Left cardiac atrium (tissue), 4 donors: Measurements from ENCODE around the gene NEDD4L. TPM values are rescaled to one million over a fixed set of nuclear protein-coding genes. Genes with fewer than 3 reads are reported as not detected.
"Not testable (repeated sequence)": the region's sequence is repeated elsewhere in the genome, so short reads cannot be mapped to it uniquely, and the experiment has no call there.

Source experiments
- ATAC-seq, 2 donors: fragments of 200-7000 bp; cut with Tn5 transposase; one replicate each; pipeline ENCODE4 v1.9.1; 2020; ENCODE audit warnings: mild to moderate bottlenecking in 2 of 2, moderate library complexity in 2 of 2
- DNase-seq: peaks from one replicate; pipeline ENCODE4 v3.0.0-alpha.2; 2020
- intact Hi-C, 2 donors: fragments of 100-400 bp; cut with DNase I; formaldehyde crosslinking; loops; one replicate each; pipeline versions ENCODE4 v1.14.1 to v1.15.1; 2022 to 2023
- total RNA-seq, 2 donors: library from RNA; stranded (reverse); fragmentation: NEBNext Ultra II Directional; extraction: Animal tissue kit (Norgen Biotek cat#: 25700); gene quantifications; one replicate each; pipeline ENCODE4 v1.2.1, GENCODE V29; 2021
- donor health status: DM: no; HTN: yes; CAD: no.
- donor health status: DM: no; HTN: yes; CAD: no; lungs with severe emphysema.
- donor health status: DM: yes; HTN: yes; CAD: no.
- donor health status: Dilated cardiomyopathy.

NEDD4L gene
- total RNA-seq, 2 donors from 2014 or later = 64.9 to 98.2 TPM

- no peak for DNase-seq
- intact Hi-C loops = loop anchor here in 1 of 2 donors (10.0 kb wide), 1 partner anchor 58 kb away; no protein-coding TSS in a partner anchor
- ATAC-seq = peak in 1 of 2 donors; percentile 10
Measured at GRCh38 chr18:58256316-58257080, 212.5 kb downstream of the NEDD4L start.

DNA sequence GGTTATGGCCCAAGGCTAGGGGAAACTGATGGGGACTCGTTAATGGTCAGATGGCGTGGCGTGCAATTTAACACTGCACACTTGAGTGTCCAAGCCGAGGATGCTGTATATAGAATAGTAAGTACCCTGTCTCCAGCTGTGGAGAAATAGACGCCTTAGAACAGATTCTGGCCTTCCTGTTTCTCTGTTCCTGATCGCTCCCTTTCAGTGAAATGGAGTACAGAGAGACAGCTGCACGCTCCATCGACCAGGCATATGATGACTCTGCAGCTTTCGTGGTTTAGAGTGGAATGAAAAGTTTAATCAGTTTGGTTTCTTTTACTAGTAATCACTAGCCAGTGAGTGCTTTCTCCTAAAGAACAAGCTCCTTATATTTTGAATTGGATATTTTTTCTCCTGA, 213.4 kb downstream of the NEDD4L start:
- no peak for DNase-seq
- no peak for ATAC-seq
- intact Hi-C loops = loop anchor here in 1 of 2 donors (10.0 kb wide), 1 partner anchor 57 kb away; no protein-coding TSS in a partner anchor

DNA sequence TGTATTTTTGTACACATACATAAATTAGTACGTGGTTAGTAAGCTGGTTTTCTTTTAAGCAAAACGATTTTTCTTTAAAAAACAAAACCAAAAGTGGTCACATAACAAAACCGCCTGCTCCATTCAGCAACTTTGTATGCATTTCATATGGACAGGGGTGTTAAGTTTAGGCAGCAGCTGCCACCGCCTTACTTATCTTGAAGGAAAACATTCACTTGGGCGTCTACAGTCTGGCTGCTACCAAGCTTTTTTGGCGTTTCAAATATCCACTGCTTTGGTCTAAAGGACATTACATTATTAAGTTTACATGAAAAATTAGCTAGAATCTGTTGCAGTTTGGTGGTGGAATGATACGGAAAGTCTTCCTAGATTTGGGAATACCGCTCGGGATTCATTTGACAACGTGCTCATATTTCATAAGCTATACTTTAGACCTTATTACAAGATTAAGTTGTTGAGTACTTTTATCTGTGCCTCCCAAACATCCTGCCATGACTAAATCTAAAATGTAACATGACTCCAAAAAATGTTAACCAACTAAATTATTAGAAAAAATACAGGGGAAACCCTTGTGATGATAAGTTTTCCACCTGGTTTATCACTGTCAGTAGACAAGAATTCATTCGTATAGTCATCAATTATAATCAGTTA, 214.8 kb downstream of the NEDD4L start:
- DNase-seq = no peak
- intact Hi-C loops = loop anchor here in 1 of 2 donors (10.0 kb wide), 1 partner anchor 56 kb away; no protein-coding TSS in a partner anchor
- ATAC-seq = no peak

GRCh38 chr18:58263055-58263957, 219.3 kb downstream of the NEDD4L start:
- DNase-seq = no peak
- intact Hi-C loops = loop anchor here in 1 of 2 donors (5.0 kb wide), 1 partner anchor 54 kb away; no protein-coding TSS in a partner anchor
- ATAC-seq = peak; percentile 34 to 46

DNA sequence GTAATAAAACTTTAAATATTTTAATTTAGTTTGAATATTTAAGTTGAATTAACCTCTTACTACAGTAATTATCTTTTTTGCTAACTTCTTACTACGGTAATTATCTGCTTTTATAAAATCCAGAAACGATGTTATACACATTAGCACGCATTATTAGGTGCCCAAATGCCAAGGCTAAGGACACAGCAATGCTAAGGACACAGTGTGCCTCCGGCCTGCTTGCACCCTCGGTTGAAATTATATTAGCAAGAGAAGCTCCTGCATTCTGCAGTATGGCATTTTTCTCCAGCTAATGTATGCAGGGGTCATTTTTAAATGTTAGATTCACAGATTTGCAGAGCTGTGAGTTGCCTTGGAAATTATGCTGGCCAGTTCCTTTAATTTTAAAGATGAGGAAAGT, 220.0 kb downstream of the NEDD4L start:
- intact Hi-C loops = loop anchor here in 1 of 2 donors (5.0 kb wide), 1 partner anchor 53 kb away; no protein-coding TSS in a partner anchor
- peak in 1 of 2 donors; percentile 23 for ATAC-seq
- no peak for DNase-seq

GRCh38 chr18:58264840-58265239, 220.8 kb downstream of the NEDD4L start:
- no peak for ATAC-seq
- DNase-seq = no peak
- intact Hi-C loops = loop anchor here in 1 of 2 donors (5.0 kb wide), 1 partner anchor 52 kb away; no protein-coding TSS in a partner anchor

DNA sequence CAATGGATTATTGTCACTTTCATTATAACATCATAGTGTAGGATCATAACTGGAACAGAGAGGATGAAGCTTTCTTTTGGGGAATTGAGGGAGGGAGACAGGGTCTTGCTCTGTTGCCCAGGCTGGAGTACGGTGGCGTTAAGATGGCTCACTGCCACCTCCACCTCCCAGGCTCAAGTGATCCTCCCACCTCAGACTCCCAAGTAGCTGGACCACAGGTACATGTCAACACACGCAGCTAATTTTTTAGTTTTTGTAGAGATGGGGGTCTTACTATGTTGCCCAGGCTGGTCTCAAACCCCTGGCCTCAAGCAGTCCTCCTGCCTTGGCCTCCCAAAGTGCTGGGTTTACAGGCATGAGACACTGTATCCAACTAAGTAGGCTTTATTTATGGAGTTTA, 221.5 kb downstream of the NEDD4L start:
- intact Hi-C loops, DNase-seq, ATAC-seq: not testable (repeated sequence)

DNA sequence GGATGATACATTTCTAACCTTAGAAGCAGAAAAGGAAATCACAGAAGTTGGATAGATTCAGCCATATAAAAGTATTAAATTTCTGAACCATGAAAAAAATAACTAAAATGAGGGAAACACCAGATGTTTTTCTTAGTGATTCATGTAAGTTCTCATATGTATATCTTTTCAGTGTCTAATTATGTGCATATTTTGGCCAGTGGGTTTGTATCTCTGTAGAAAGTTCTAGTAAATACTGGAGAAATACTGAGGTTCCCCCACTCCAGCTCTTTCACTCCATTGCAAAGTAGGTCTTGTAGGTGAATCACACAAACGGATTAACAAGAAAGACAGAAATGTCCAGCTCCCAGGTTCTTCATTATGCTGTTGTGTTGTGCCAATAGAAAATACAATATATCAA, 222.3 kb downstream of the NEDD4L start:
- ATAC-seq = no peak

DNA sequence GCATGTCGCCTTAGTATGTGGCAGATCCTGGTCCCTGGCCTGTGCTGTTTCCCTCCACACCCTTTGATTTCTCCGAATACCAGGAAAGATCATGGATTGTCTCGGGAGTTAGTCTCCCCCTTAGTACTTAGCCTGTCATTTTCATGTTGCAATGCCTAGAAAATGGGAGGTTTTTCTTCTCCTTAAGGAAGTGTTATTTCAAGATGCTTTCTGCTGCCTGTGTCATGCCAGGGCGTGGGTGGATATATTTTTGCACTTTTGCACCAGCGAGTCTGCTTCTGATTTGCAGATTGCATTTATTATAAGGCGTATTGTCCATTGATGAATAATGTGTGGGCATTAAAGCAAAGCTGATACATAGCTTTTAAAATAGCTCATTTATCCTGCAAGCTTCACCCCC, 223.5 kb downstream of the NEDD4L start:
- intact Hi-C loops = no loop called here
- no peak for DNase-seq
- no peak for ATAC-seq

More for the DNA sequence above, 222.3 kb downstream of the NEDD4L start:
- intact Hi-C loops = no loop called here
- no peak for DNase-seq

GRCh38 chr18:58268849-58269248, 224.8 kb downstream of the NEDD4L start:
- DNase-seq (no peak), ATAC-seq (peak in 1 of 2 donors; percentile 77)
- intact Hi-C loops = no loop called here

DNA sequence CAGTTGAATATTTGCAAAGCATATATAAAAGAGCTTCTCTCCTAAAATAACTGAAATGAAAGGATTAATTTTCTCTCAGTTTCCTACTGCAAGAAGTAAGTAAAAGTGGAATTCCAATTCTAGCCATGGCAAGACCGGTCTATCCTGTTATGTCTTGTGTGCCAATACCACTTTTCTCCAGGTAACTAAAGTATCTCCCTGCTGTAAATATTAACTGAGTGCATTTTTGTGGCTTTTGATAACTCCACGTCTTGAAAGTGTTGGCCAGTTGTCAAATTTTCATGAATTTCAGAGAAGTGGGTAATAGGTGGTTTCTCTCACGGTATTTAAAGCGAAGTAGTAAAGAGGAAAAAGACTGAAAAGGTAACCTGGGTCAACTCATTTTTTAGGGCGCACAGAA, 225.9 kb downstream of the NEDD4L start:
- intact Hi-C loops = no loop called here
- DNase-seq = no peak
- ATAC-seq = no peak

DNA sequence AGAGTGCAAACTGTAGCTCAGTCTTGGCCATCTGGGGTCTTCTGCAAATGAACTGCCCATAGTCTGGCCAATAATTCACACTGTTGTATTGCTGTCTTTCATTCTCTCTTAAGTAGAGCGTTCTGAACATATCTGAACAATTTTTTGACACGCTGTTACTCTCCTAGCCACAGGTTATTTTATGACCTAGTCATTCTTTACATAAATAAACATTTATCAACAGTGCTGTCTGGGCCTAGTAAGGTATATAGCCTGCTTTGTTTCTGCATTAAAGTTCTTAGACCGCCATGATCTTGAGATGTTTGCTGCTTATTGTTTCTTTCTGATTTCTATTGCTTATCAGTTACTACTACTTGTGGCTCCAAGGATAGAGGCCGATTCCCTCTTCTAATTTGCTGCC, 226.4 kb downstream of the NEDD4L start:
- DNase-seq = no peak
- intact Hi-C loops = no loop called here
- ATAC-seq = no peak

DNA sequence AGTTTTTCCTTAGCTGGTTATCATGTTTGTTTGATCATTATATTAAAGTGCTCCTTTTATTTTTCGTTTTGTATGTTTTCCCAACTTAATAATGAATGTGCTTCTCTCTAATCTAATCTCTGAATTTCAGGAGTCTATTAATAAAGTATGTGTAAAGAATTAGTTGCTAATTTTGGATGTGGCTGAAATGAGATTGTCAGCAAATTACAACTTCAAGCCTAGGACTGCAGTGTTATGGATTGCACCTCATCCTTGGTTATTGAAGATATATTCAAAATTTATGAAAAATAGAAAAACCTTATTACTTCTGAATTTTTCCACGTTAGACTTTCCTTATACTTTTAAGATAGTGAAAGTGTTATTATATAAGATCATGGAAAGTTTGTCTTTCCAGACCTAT, 227.7 kb downstream of the NEDD4L start:
- no peak for ATAC-seq
- intact Hi-C loops = no loop called here

DNA sequence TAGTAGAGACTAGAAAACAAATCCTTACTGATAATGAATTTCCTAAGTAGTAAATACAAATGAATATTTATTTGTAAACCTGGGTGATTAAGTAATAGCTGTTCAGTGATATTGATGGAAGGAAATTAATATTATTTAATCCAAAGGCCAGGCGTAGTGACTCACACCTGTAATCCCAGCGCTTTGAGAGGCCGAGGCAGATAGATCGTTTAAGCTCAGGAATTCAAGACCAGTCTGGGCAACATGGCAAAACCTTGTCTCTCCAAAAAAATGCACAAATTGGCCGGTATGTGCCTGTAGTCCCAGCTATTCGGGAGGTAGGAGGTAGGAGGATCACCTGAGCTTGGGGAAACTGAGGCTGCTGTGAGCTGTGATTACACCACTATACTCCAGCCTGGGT, 228.2 kb downstream of the NEDD4L start:
- ATAC-seq (no peak), DNase-seq (no peak)

More for the DNA sequence above, 227.7 kb downstream of the NEDD4L start:
- no peak for DNase-seq

GRCh38 chr18:58272779-58273435, 228.9 kb downstream of the NEDD4L start:
- intact Hi-C loops = no loop called here
- no peak for DNase-seq
- peak in 1 of 2 donors; percentile 40 for ATAC-seq

More for the DNA sequence above, 228.2 kb downstream of the NEDD4L start:
- intact Hi-C loops = no loop called here

- ATAC-seq (no peak), DNase-seq (no peak)
- intact Hi-C loops = no loop called here
Measured at GRCh38 chr18:58275176-58275575, 231.2 kb downstream of the NEDD4L start.

DNA sequence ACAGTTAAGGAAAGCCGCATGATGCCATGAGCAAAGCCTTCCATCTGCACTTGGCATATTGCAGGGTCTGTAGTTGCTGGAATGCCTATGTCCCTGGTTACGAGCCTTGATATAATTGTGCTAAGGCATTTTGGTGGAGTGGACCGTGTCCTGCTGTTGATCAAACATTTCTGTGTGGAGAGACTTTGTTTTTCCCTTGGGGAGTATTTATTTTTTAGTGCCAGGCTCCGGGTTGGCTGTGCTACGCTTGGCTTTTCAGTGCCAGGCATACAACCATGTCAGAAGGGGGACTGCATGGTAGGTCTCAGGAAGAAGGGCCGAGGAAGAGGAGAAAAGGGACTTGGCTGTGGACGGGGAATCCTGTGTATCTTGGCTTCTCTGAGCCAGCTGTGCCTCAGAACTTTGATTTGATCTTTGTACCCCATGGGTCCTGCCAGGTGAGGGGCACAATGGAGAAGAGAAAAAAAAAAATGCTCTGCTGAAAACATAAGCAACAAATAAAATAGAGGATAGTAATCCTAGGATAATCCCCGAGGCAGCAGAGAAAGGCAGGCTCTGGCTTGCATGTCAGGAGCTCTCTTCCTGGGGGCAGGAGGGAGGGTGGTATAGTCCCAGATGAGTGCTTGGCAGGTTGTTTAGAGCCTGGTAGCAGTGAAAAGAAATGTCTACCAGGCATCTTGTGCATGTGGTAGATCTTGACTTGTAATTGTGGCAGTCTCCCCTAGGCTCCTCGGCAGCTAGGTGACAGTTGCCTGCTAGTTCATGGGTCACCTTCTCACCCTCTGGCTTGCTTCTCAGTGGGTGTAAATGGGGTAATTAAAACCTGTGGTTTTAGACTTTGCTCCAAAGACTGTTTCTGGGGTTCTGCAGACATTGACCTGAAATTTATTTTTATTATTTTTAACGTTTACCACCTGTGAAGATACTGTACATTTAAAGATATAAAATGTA, 233.0 kb downstream of the NEDD4L start:
- intact Hi-C loops = no loop called here
- no peak for DNase-seq
- ATAC-seq = peak in 1 of 2 donors; percentile 17
